NT2/D1 (cell line): Measurements from ENCODE around the gene CXorf58.

Experiments used
- SUZ12 ChIP-seq: IDR thresholded peaks from 2 replicates; pipeline ENCODE4 v1.6.1; 2011; ENCODE audit not compliant: insufficient read length, insufficient read depth; ENCODE audit errors: extremely low read depth
- YY1 ChIP-seq: IDR thresholded peaks from 2 replicates; pipeline ENCODE4 v1.6.1; 2011; ENCODE audit not compliant: insufficient read length, insufficient read depth
- ZNF274 ChIP-seq: IDR thresholded peaks from 2 replicates; pipeline ENCODE4 v1.6.1; 2011; ENCODE audit warnings: mild to moderate bottlenecking, low read depth, low read length

DNA sequence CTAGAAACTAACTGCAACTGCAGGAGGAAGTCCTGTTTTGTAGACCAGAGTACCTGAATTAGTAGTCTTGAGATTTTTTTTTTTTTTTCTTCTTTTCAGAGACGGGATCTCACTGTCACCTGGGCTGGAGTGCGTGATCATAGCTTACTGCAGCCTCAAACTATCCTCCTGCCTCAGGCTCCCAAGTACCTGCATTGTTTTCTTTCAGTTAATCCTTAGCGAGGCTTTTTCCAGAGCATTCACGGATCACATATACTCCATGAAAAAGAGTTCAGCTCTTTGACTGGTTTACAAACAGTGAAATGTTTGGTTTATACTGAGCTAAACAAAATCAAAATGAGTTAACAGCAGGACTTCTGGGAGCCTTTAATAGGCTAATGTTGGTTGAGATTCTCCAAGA is 73.4 kb downstream of the CXorf58 start:
- TF ChIP-seq YY1 (no peak), ZNF274 (no peak), SUZ12 (no peak)
